AG04450 (cell line): ENCODE data around the gene DNTT. TPM values are rescaled to one million over a fixed set of nuclear protein-coding genes. Genes with fewer than 3 reads are reported as not detected.

ENCODE experiments used
- CTCF ChIA-PET: fragments of 300-600, 350-600 bp; formaldehyde crosslinking; extraction: SDS; loops from one replicate; lab custom pipeline; 2022; ENCODE audit warnings: antibody characterized with exemption, inconsistent platforms; lab: Charles Lee
- POLR2A ChIA-PET: fragments of 350-600 bp; formaldehyde crosslinking; extraction: SDS; loops from one replicate; lab custom pipeline; 2021; ENCODE audit warnings: antibody characterized with exemption, inconsistent platforms; lab: Yijun Ruan, JAX
- DNase-seq: peaks from one replicate; pipeline ENCODE4 v3.0.0-alpha.2; 2011; ENCODE audit warnings: low read depth, low spot score
- H3K27ac ChIP-seq: one replicate; pipeline ENCODE4 v1.5.1; 2012; ENCODE audit warnings: low read depth, low read length, control low read depth
- H3K27me3 ChIP-seq: one replicate; pipeline ENCODE4 v1.6.0; 2012; ENCODE audit warnings: low read length; ENCODE audit not compliant: control insufficient read depth, insufficient read depth
- H3K4me3 ChIP-seq: 2 replicates; pipeline ENCODE4 v1.5.1; 2011; ENCODE audit warnings: mild to moderate bottlenecking, low read depth, low read length, control low read depth
- H3K9me3 ChIP-seq: 2 replicates; pipeline ENCODE4 v1.5.1; 2012; ENCODE audit warnings: low read length; ENCODE audit not compliant: control insufficient read depth, insufficient read depth
- CTCF ChIP-seq: IDR thresholded peaks from 2 replicates; pipeline ENCODE4 v1.5.1; 2011; ENCODE audit warnings: low read depth, low read length, control low read depth, inconsistent platforms
- polyA plus RNA-seq: library from polyadenylated mRNA; depleted of rRNA; stranded (reverse); fragments of >200 nt; gene quantifications from 2 replicates; pipeline ENCODE4 v1.2.3, GENCODE V29; 2011

The DNTT gene
- polyA plus RNA-seq, 1 experiment: not detected

DNA sequence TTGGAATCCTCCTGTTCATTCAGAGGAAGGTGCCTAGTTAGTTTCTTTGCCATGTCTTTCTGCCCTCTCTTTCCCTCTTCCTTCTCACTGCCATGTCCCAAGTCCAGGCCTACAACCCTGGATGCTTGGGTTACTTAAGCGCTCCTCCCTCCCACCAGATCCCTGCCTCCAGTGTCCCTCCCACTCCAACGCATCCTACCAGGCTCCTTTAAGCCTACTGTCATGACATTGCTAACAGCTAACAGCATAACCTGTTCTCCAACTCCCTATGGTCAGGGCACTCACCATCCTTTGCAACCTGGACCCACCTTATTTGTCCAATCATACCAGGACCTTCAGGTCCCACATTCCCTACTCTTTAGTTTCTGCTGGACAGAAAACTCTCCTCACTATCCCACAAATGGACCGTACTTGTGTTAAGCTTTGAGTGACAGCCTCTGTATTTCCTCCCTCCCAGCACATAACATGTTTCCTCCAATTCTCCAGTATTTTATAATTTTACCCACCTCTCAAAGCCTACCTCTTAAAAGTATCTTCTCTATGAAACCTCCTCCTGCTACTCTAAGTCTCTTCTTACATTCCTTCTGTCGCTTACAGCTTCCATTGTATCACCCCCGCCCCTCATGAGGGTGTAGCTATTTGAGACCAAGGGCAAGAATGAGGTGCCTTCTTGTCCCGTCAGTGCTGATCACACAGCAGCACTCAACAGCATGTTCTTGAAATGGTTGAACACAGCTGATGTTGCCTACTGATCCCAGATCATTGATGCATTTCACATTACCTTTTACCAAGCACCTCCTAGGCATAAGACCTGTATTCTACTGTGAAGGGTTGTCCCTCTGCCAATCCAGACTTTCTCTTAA is 34.6 kb upstream of the DNTT start:
- no peak for DNase-seq
- ChIA-PET CTCF (interaction anchor here (1.6 kb wide), 1 partner anchor 41 kb away, joined by 4 read pairs; no protein-coding TSS in a partner anchor), POLR2A (no interaction called here)
- no peak for TF ChIP-seq CTCF
- Histone ChIP-seq H3K27me3 (no peaks in the 10 kb centered on the region), H3K4me3 (no peak overlapping the region), H3K9me3 (no peaks in the 10 kb centered on the region), H3K27ac (no peak overlapping the region)

DNA sequence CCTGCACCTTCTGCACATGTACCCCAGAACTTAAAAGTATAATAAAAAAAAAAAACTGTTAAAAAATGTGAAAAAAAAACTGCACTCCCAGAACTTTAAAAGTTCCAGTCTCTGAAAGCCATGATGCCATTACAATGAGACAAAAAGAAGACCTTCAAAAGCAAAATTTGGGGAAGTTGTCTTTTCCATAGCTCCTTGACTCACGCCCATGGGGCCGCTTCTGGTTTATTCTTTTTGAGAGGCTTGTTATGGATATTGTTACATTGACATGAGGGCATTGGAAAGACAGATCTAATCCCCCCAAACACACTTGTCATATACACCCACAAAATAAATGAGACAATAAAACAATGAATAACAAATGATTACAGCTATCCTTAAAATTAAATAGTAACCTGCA is 33.7 kb upstream of the DNTT start:
- POLR2A ChIA-PET: interaction anchor here (0.6 kb wide), 2 partner anchors 554 to 753 kb away, joined by 4 to 9 read pairs; no protein-coding TSS in a partner anchor
- no peak for TF ChIP-seq CTCF
- Histone ChIP-seq H3K9me3 (no peaks in the 10 kb centered on the region), H3K27me3 (no peaks in the 10 kb centered on the region), H3K27ac (no peak overlapping the region), H3K4me3 (no peak overlapping the region)
- no peak for DNase-seq
- CTCF ChIA-PET: interaction anchor here (1.4 to 1.6 kb wide), 2 partner anchors 42 to 577 kb away, joined by 4 read pairs; partner anchors contain the start of gene TCTN3

GRCh38 chr10:96271016-96271815 is 33.0 kb upstream of the DNTT start, which contains the start of gene BLNK:
Gene BLNK (minus strand): TSS chr10:96271569. CDS start chr10:96271398, 171 bp downstream.
- no peak within 1 kb of the TSS for H3K4me3 ChIP-seq
- ChIA-PET POLR2A (interaction anchor here (0.6 kb wide), 1 partner anchor 752 kb away, joined by 4 read pairs; no protein-coding TSS in a partner anchor), CTCF (interaction anchor here (1.0 to 1.6 kb wide), 3 partner anchors 23 to 578 kb away, joined by 3 to 4 read pairs (median 4); partner anchors contain the start of gene TCTN3)
- TF ChIP-seq CTCF: no peak
- no peak within 1 kb of the TSS for H3K27ac ChIP-seq
- DNase-seq: peak; percentile 3
- no peaks in the 10 kb centered on the region for H3K9me3 ChIP-seq
- no peaks in the 10 kb centered on the region for H3K27me3 ChIP-seq

DNA sequence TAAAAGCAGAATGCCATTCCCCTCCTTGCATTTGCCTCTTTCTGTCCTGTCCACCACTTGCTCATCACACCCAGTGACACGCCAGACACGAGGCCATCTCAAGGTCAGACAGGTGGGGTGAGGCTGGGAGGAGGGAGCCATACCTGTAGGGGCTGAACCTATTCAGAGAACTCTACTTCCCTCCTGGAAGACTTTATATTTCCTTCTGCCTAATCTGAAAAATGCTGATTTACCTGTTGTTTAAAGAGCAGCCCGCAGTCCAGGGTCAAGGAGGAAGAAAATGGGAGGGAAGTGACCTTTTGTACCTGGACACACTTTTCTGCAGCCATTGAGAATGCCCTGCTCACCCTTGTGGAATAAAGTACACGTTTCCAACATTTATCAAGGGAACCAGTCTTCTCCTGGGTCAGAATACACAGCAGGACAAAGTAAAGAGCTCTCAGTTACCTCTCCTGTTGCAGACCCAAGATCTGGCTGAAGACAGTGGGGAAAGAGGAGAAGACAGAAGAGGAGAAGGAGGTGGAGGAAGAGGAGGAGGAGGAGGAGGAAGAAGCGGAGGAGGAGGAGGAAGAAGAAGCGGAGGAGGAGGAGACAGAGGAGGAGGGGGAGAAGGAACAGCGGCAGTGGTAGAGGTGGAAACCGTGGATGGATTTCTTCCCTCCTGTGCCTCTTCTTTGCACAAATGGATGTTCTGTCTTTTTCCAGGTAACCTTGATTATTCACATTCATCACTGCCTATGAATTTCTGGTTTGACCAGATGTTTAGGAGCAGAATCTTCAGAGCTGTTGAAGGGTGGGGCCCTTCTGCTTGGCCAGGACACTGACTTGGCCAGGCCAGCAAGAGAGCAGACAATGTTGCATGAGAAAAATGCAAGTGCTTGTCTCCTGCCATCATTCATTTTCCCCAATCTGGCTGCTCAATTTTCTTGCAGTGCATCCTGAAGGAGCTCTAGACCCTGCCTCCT is 31.6 kb upstream of the DNTT start:
- ChIA-PET CTCF (no interaction called here), POLR2A (no interaction called here)
- Histone ChIP-seq H3K9me3 (no peaks in the 10 kb centered on the region), H3K4me3 (no peak overlapping the region), H3K27ac (no peak overlapping the region), H3K27me3 (no peaks in the 10 kb centered on the region)
- DNase-seq: no peak
- no peak for TF ChIP-seq CTCF
